Mesenchymal stem cell (in vitro differentiated cells and primary cell): ENCODE data around the gene GALNT18.

Source experiments
- DNase-seq: peaks from one replicate; pipeline ENCODE4 v3.0.0-alpha.2; 2013
- H2AFZ ChIP-seq: one replicate; pipeline ENCODE4 v1.6.1; 2013; ENCODE audit warnings: low read depth, mild to moderate bottlenecking, control low read depth, inconsistent platforms, low read length, moderate library complexity
- H2AK5ac ChIP-seq: 2 replicates; pipeline ENCODE4 v1.6.1; 2013; ENCODE audit warnings: low read length, moderate library complexity, mild to moderate bottlenecking, inconsistent platforms; ENCODE audit not compliant: severe bottlenecking
- H2BK120ac ChIP-seq: one replicate; pipeline ENCODE4 v1.6.1; 2013; ENCODE audit warnings: low read depth, mild to moderate bottlenecking, inconsistent platforms, low read length, moderate library complexity
- H2BK12ac ChIP-seq, 2 experiments: one replicate each; pipeline ENCODE4 v1.6.1; 2013; ENCODE audit warnings: inconsistent platforms in 2 of 2, low read length in 2 of 2, mild to moderate bottlenecking in 2 of 2, moderate library complexity in 2 of 2, control low read depth in 1 of 2
- H2BK15ac ChIP-seq: one replicate; pipeline ENCODE4 v1.6.1; 2013; ENCODE audit warnings: mild to moderate bottlenecking, low read depth, inconsistent platforms; ENCODE audit not compliant: poor library complexity, severe bottlenecking
- H2BK5ac ChIP-seq: 2 replicates; pipeline ENCODE4 v1.6.1; 2013; ENCODE audit warnings: low read depth, mild to moderate bottlenecking, low read length, control low read depth, inconsistent platforms; ENCODE audit not compliant: poor library complexity, severe bottlenecking
- H3K14ac ChIP-seq, 2 experiments: one replicate each; pipeline ENCODE4 v1.6.1; 2013; ENCODE audit warnings: inconsistent platforms in 2 of 2, low read length in 2 of 2, control low read depth in 1 of 2, mild to moderate bottlenecking in 1 of 2, moderate library complexity in 1 of 2
- H3K18ac ChIP-seq, 2 experiments: one replicate each; pipeline ENCODE4 v1.6.1; 2013; ENCODE audit warnings: inconsistent platforms in 2 of 2, low read length in 2 of 2, control low read depth in 1 of 2, low read depth in 1 of 2, mild to moderate bottlenecking in 1 of 2
- H3K23ac ChIP-seq, 2 experiments: one replicate each; pipeline ENCODE4 v1.6.1; 2013; ENCODE audit warnings: inconsistent platforms in 2 of 2, low read length in 2 of 2, mild to moderate bottlenecking in 2 of 2, moderate library complexity in 2 of 2, control low read depth in 1 of 2
- H3K27ac ChIP-seq: 2 replicates; pipeline ENCODE4 v1.5.1; 2013; ENCODE audit warnings: mild to moderate bottlenecking, moderate library complexity, low read length, control low read depth, inconsistent platforms; ENCODE audit not compliant: poor library complexity, severe bottlenecking
- H3K27me3 ChIP-seq, 2 experiments: 2 replicates each; pipeline versions ENCODE4 v1.6.1 to v1.7.0; 2013; ENCODE audit warnings: low read length in 2 of 2, mild to moderate bottlenecking in 2 of 2, moderate library complexity in 2 of 2, control low read depth in 1 of 2, inconsistent platforms in 1 of 2; ENCODE audit not compliant: control insufficient read depth in 1 of 2, insufficient read depth in 1 of 2
- H3K36me3 ChIP-seq, 2 experiments: 2 replicates each; pipeline versions ENCODE4 v1.6.1 to v1.7.0; 2013; ENCODE audit warnings: low read length in 2 of 2, control low read depth in 1 of 2, inconsistent platforms in 1 of 2, low read depth in 1 of 2, mild to moderate bottlenecking in 1 of 2; ENCODE audit not compliant: insufficient read depth in 2 of 2, control insufficient read depth in 1 of 2
- H3K4ac ChIP-seq, 2 experiments: one replicate each; pipeline ENCODE4 v1.6.1; 2013; ENCODE audit warnings: inconsistent platforms in 2 of 2, low read length in 2 of 2, mild to moderate bottlenecking in 2 of 2, moderate library complexity in 2 of 2, control low read depth in 1 of 2, low read depth in 1 of 2
- H3K4me1 ChIP-seq: 2 replicates; pipeline ENCODE4 v1.6.1; 2013; ENCODE audit warnings: low read depth, low read length, control low read depth; ENCODE audit not compliant: control insufficient read depth, insufficient read depth
- H3K4me2 ChIP-seq: 2 replicates; pipeline ENCODE4 v1.6.1; 2013; ENCODE audit warnings: low read length, mild to moderate bottlenecking, inconsistent platforms; ENCODE audit not compliant: poor library complexity, severe bottlenecking
- H3K4me3 ChIP-seq, 2 experiments: 2 replicates each; pipeline versions ENCODE4 v1.5.1 to v1.7.0; 2013; ENCODE audit warnings: low read length in 2 of 2, mild to moderate bottlenecking in 2 of 2, control low read depth in 1 of 2, low read depth in 1 of 2; ENCODE audit not compliant: insufficient read depth in 1 of 2
- H3K79me1 ChIP-seq: replicated peaks from 2 replicates; pipeline ENCODE4 v1.6.1; 2013; ENCODE audit warnings: mild to moderate bottlenecking, control low read depth, low read length, inconsistent platforms; ENCODE audit not compliant: poor library complexity, severe bottlenecking
- H3K9ac ChIP-seq: 2 replicates; pipeline ENCODE4 v1.7.0; 2013; ENCODE audit warnings: mild to moderate bottlenecking, low read length, moderate library complexity
- H3K9me3 ChIP-seq: 2 replicates; pipeline ENCODE4 v1.7.0; 2013; ENCODE audit warnings: mild to moderate bottlenecking, low read length; ENCODE audit not compliant: control insufficient read depth
- H4K8ac ChIP-seq: one replicate; pipeline ENCODE4 v1.6.1; 2013; ENCODE audit warnings: inconsistent platforms, mild to moderate bottlenecking, low read length, moderate library complexity
- H4K91ac ChIP-seq: one replicate; pipeline ENCODE4 v1.6.1; 2013; ENCODE audit warnings: mild to moderate bottlenecking, low read length, inconsistent platforms
- WGBS: methylation state at CpG from one replicate; pipeline ENCODE4 v1.1.7; 2013; ENCODE audit warnings: mixed read lengths; 5-methylcytosine and 5-hydroxymethylcytosine counted together

Gene GALNT18

GRCh38 chr11:11236498-11237059 lies 385.2 kb downstream of the GALNT18 start:
- Histone ChIP-seq H2BK15ac (no peak overlapping the region), H2AK5ac (no peak overlapping the region), H4K91ac (no peak overlapping the region), H3K27ac (no peak overlapping the region), H2BK120ac (no peak overlapping the region), H3K14ac (no peak overlapping the region), H3K4me2 (no peak overlapping the region), H3K4ac (no peak overlapping the region), H3K36me3 (no peaks in the 10 kb centered on the region), H2AFZ (no peak overlapping the region), H3K79me1 (no peaks in the 10 kb centered on the region), H3K9ac (no peak overlapping the region), H3K18ac (no peak overlapping the region), H2BK12ac (no peak overlapping the region), H2BK5ac (no peak overlapping the region), H3K9me3 (no peaks in the 10 kb centered on the region), H3K23ac (no peak overlapping the region), H3K4me1 (no peaks in the 10 kb centered on the region), H3K27me3 (peaks cover 25 to 29% of the 10 kb centered on the region in 2 experiments), H4K8ac (peak overlapping the region; percentile 56), H3K4me3 (no peak overlapping the region)
- WGBS: 60% methylated on average over 1 of the region's 4 CpGs
- DNase-seq: no peak

- WGBS: 95% methylated on average over 4 of the region's 5 CpGs
- H3K27ac ChIP-seq: no peak overlapping the region
Observed at GRCh38 chr11:11231763-11232162, 390.0 kb downstream of the GALNT18 start.

GRCh38 chr11:11230802-11231562 lies 390.8 kb downstream of the GALNT18 start:
- Histone ChIP-seq H2AK5ac (no peak overlapping the region), H3K9me3 (peaks cover 10% of the 10 kb centered on the region), H3K4me2 (no peak overlapping the region), H3K36me3 (no peaks in the 10 kb centered on the region), H4K91ac (no peak overlapping the region), H2BK120ac (no peak overlapping the region), H3K79me1 (no peaks in the 10 kb centered on the region), H2BK5ac (no peak overlapping the region), H2BK12ac (no peak overlapping the region), H2BK15ac (no peak overlapping the region), H2AFZ (no peak overlapping the region), H3K4me1 (peaks cover 2% of the 10 kb centered on the region), H4K8ac (no peak overlapping the region), H3K27ac (no peak overlapping the region), H3K9ac (no peak overlapping the region), H3K4me3 (no peak overlapping the region), H3K27me3 (peaks cover 26 to 37% of the 10 kb centered on the region in 2 experiments), H3K14ac (no peak overlapping the region), H3K18ac (no peak overlapping the region), H3K23ac (no peak overlapping the region), H3K4ac (no peak overlapping the region)
- 45% methylated on average over 7 of the region's 7 CpGs for WGBS
- DNase-seq: no peak

More at GRCh38 chr11:11231763-11232162, 390.0 kb downstream of the GALNT18 start:
- Histone ChIP-seq H2BK5ac (no peak overlapping the region), H3K4ac (no peak overlapping the region), H2BK120ac (no peak overlapping the region), H3K4me2 (no peak overlapping the region), H2AFZ (no peak overlapping the region), H2BK15ac (no peak overlapping the region), H2AK5ac (no peak overlapping the region), H4K8ac (no peak overlapping the region), H3K4me1 (peaks cover 2% of the 10 kb centered on the region), H3K18ac (no peak overlapping the region), H3K23ac (no peak overlapping the region), H4K91ac (no peak overlapping the region), H3K36me3 (no peaks in the 10 kb centered on the region), H3K14ac (no peak overlapping the region), H2BK12ac (no peak overlapping the region), H3K9me3 (peaks cover 3% of the 10 kb centered on the region), H3K9ac (no peak overlapping the region), H3K27me3 (peaks cover 26 to 29% of the 10 kb centered on the region in 2 experiments), H3K79me1 (no peaks in the 10 kb centered on the region), H3K4me3 (no peak overlapping the region)
- no peak for DNase-seq

- WGBS: 93% methylated on average over 1 of the region's 1 CpG
- Histone ChIP-seq H3K18ac (no peak overlapping the region), H3K9me3 (peaks cover 11% of the 10 kb centered on the region), H3K27me3 (peaks cover 25 to 37% of the 10 kb centered on the region in 2 experiments), H3K14ac (no peak overlapping the region), H4K91ac (no peak overlapping the region), H3K27ac (no peak overlapping the region), H3K4me1 (peaks cover 2% of the 10 kb centered on the region), H3K4me3 (no peak overlapping the region), H2AK5ac (no peak overlapping the region), H3K79me1 (no peaks in the 10 kb centered on the region), H3K4ac (no peak overlapping the region), H2BK15ac (no peak overlapping the region), H2AFZ (no peak overlapping the region), H2BK120ac (no peak overlapping the region), H2BK12ac (no peak overlapping the region), H2BK5ac (no peak overlapping the region), H3K9ac (no peak overlapping the region), H3K4me2 (no peak overlapping the region), H4K8ac (no peak overlapping the region), H3K23ac (peak overlapping the region in 1 of 2 experiments; percentile 61), H3K36me3 (no peaks in the 10 kb centered on the region)
- no peak for DNase-seq
Observed at GRCh38 chr11:11230087-11230486, 391.7 kb downstream of the GALNT18 start.
